CD14-positive monocyte (primary cell): ENCODE measurements around the gene LRIG1. TPM values are rescaled to one million over a fixed set of nuclear protein-coding genes. Genes with fewer than 3 reads are reported as not detected.

ENCODE experiments used
- DNase-seq, 3 donors: peaks; one replicate each; pipeline ENCODE4 v3.0.0-alpha.2; 2011 to 2022
- H2AFZ ChIP-seq: 2 replicates; pipeline ENCODE4 v1.6.0; 2012; ENCODE audit warnings: mild to moderate bottlenecking, low read depth, low read length, inconsistent platforms; ENCODE audit not compliant: insufficient read depth, poor library complexity, severe bottlenecking
- H3K27ac ChIP-seq, 2 donors: 1 replicate in 1 of 2; 2 replicates in 1 of 2; pipeline ENCODE4 v1.5.1; 2012 to 2013; ENCODE audit warnings: low read length in 2 of 2, control low read depth in 1 of 2, inconsistent platforms in 1 of 2, low read depth in 1 of 2, mild to moderate bottlenecking in 1 of 2
- H3K27me3 ChIP-seq, 2 donors: one replicate each; pipeline versions ENCODE4 v1.6.0 to v1.6.1; 2011 to 2013; ENCODE audit warnings: low read length in 2 of 2; ENCODE audit not compliant: control insufficient read depth in 2 of 2, insufficient read depth in 2 of 2
- H3K36me3 ChIP-seq, 2 donors: replicated peaks in 1 of 2; 1 replicate in 1 of 2; 2 replicates in 1 of 2; pipeline versions ENCODE4 v1.5.1 to v1.6.1; 2012 to 2013; ENCODE audit warnings: low read length in 2 of 2, control low read depth in 1 of 2, inconsistent platforms in 1 of 2, mild to moderate bottlenecking in 1 of 2; ENCODE audit not compliant: insufficient read depth in 2 of 2, control insufficient read depth in 1 of 2
- H3K4me1 ChIP-seq, 2 donors: 1 replicate in 1 of 2; 2 replicates in 1 of 2; pipeline versions ENCODE4 v1.5.1 to v1.6.1; 2012 to 2013; ENCODE audit warnings: low read length in 2 of 2, control low read depth in 1 of 2, inconsistent platforms in 1 of 2, mild to moderate bottlenecking in 1 of 2, moderate library complexity in 1 of 2; ENCODE audit not compliant: insufficient read depth in 2 of 2, control insufficient read depth in 1 of 2
- H3K4me2 ChIP-seq: replicated peaks from 2 replicates; pipeline ENCODE3; 2012; ENCODE audit warnings: low read length, moderate library complexity, mild to moderate bottlenecking; ENCODE audit not compliant: poor library complexity, severe bottlenecking; ENCODE audit errors: extremely low read depth
- H3K4me3 ChIP-seq, 3 experiments: fragments of 200-600 bp in 1 of 3; sonication (generic) in 1 of 3; replicated peaks in 1 of 3; 1 replicate in 2 of 3; 2 replicates in 1 of 3; pipeline ENCODE4 v1.5.1; 2011 to 2013; ENCODE audit warnings: low read length in 3 of 3, mild to moderate bottlenecking in 3 of 3, control low read depth in 2 of 3, low read depth in 2 of 3, inconsistent platforms in 1 of 3, moderate library complexity in 1 of 3
- H3K79me2 ChIP-seq: 2 replicates; pipeline ENCODE4 v1.6.0; 2012; ENCODE audit warnings: mild to moderate bottlenecking, control low read depth, inconsistent platforms, low read length, moderate library complexity; ENCODE audit not compliant: insufficient read depth
- H3K9ac ChIP-seq: 2 replicates; pipeline ENCODE4 v1.6.0; 2017; ENCODE audit warnings: low read length, mild to moderate bottlenecking; ENCODE audit not compliant: insufficient read depth, poor library complexity, severe bottlenecking
- H3K9me3 ChIP-seq, 2 donors: replicated peaks in 1 of 2; 1 replicate in 1 of 2; 2 replicates in 1 of 2; pipeline versions ENCODE4 v1.5.1 to v1.6.1; 2012 to 2013; ENCODE audit warnings: low read length in 2 of 2, control low read depth in 1 of 2; ENCODE audit not compliant: control insufficient read depth in 1 of 2, insufficient read depth in 1 of 2
- H4K20me1 ChIP-seq: 2 replicates; pipeline ENCODE4 v1.6.0; 2012; ENCODE audit warnings: mild to moderate bottlenecking, low read length, control low read depth, moderate library complexity; ENCODE audit not compliant: insufficient read depth
- H3K27ac Mint-ChIP-seq, 7 donors: one replicate each; pipeline ENCODE4 v1.8.0; 2020; ENCODE audit warnings: mild to moderate bottlenecking in 7 of 7, mixed read lengths in 7 of 7, moderate library complexity in 6 of 7, inconsistent platforms in 2 of 7
- H3K27me3 Mint-ChIP-seq, 3 donors: one replicate each; pipeline ENCODE4 v1.8.0; 2021 to 2022; ENCODE audit warnings: low read depth in 3 of 3, mild to moderate bottlenecking in 3 of 3, mixed read lengths in 3 of 3, moderate library complexity in 3 of 3, inconsistent platforms in 1 of 3
- H3K36me3 Mint-ChIP-seq, 2 donors: one replicate each; pipeline ENCODE4 v1.8.0; 2020; ENCODE audit warnings: mixed read lengths in 2 of 2, inconsistent platforms in 1 of 2, mild to moderate bottlenecking in 1 of 2
- H3K4me1 Mint-ChIP-seq: one replicate; pipeline ENCODE4 v1.8.0; 2020; ENCODE audit warnings: mild to moderate bottlenecking, mixed read lengths
- H3K4me3 Mint-ChIP-seq, 2 donors: one replicate each; pipeline ENCODE4 v1.8.0; 2020; ENCODE audit warnings: mild to moderate bottlenecking in 2 of 2, mixed read lengths in 2 of 2, moderate library complexity in 1 of 2
- H3K9me3 Mint-ChIP-seq, 7 donors: one replicate each; pipeline ENCODE4 v1.8.0; 2020 to 2022; ENCODE audit warnings: mixed read lengths in 7 of 7, mild to moderate bottlenecking in 6 of 7, moderate library complexity in 6 of 7, inconsistent platforms in 2 of 7
- WGBS: methylation state at CpG from one replicate; pipeline ENCODE4 v1.1.5; 2013; ENCODE audit warnings: missing lambda C conversion rate; ENCODE audit not compliant: insufficient coverage; 5-methylcytosine and 5-hydroxymethylcytosine counted together
- intact Hi-C, 2 donors: fragments of 100-400 bp; cut with micrococcal nuclease; formaldehyde crosslinking; loops; one replicate each; pipeline versions ENCODE4 v1.15.0 to v1.15.1; 2023
- polyA plus RNA-seq, 3 donors: library from polyadenylated mRNA; depleted of rRNA in 1 of 3; unstranded in 2 of 3; stranded (reverse) in 1 of 3; fragments of 300-500 nt in 2 of 3; fragments of >200 nt in 1 of 3; fragmentation: Illumina TruSeq in 2 of 3; gene quantifications; 1 replicate in 2 of 3; 2 replicates in 1 of 3; pipeline ENCODE4 v1.2.3, GENCODE V29; 2012 to 2021
- TF ChIP-seq, protein P1 (sequence below): fragments of 200-600 bp; IDR thresholded peaks from one replicate; pipeline ENCODE4 v1.8.0; 2022; ENCODE audit warnings: antibody characterized with exemption, mild to moderate bottlenecking

Gene LRIG1
- polyA plus RNA-seq, 3 donors: 0.82 to 1.9 (median 1.0) TPM

- Histone ChIP-seq H3K36me3 (no peaks in the 10 kb centered on the region), H3K27me3 (no peaks in the 10 kb centered on the region), H3K4me1 (no peaks in the 10 kb centered on the region), H2AFZ (no peak overlapping the region), H3K79me2 (no peaks in the 10 kb centered on the region), H3K9me3 (no peaks in the 10 kb centered on the region), H3K9ac (no peak overlapping the region), H3K27ac (no peak overlapping the region), H4K20me1 (no peaks in the 10 kb centered on the region), H3K4me2 (no peak overlapping the region), H3K4me3 (no peak overlapping the region)
- H3K27me3 Mint-ChIP-seq: peaks cover 0 to 3% (median 0%) of the 10 kb centered on the region in 3 donors
- H3K4me1 Mint-ChIP-seq: no peaks in the 10 kb centered on the region
- DNase-seq: no peak
- intact Hi-C loops: no loop called here
- no peak overlapping the region for H3K27ac Mint-ChIP-seq
- TF ChIP-seq, protein P1, sequence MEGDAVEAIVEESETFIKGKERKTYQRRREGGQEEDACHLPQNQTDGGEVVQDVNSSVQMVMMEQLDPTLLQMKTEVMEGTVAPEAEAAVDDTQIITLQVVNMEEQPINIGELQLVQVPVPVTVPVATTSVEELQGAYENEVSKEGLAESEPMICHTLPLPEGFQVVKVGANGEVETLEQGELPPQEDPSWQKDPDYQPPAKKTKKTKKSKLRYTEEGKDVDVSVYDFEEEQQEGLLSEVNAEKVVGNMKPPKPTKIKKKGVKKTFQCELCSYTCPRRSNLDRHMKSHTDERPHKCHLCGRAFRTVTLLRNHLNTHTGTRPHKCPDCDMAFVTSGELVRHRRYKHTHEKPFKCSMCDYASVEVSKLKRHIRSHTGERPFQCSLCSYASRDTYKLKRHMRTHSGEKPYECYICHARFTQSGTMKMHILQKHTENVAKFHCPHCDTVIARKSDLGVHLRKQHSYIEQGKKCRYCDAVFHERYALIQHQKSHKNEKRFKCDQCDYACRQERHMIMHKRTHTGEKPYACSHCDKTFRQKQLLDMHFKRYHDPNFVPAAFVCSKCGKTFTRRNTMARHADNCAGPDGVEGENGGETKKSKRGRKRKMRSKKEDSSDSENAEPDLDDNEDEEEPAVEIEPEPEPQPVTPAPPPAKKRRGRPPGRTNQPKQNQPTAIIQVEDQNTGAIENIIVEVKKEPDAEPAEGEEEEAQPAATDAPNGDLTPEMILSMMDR: no peak
- H3K36me3 Mint-ChIP-seq: peaks cover 9 to 13% of the 10 kb centered on the region in 2 donors
- WGBS: 97% methylated on average over 3 of the region's 8 CpGs
- H3K4me3 Mint-ChIP-seq: no peak overlapping the region
- H3K9me3 Mint-ChIP-seq: peaks cover 0 to 2% (median 0%) of the 10 kb centered on the region in 7 donors
These were observed 89.3 kb downstream of the LRIG1 start for GRCh38 chr3:66411474-66411873.

DNA sequence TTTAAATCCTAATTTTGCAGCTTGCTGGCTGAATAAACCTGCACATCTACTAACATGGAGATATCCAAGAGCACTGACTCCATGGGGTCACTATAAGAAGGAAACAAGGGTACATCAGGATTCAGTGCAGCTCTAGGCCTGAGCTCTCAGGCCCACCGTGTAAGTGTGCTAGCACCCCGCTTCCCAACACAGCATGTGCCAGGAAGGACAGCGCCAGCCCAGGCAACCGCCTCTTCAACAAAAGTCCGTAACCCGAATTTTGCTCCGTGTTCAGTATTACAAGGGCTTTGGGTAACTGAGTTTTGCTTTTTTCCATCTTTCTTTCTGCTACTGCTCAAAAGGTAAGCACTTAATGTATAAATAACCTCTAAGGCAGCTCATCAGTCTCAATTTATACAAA lies 89.8 kb downstream of the LRIG1 start:
- no peaks in the 10 kb centered on the region for H3K9me3 ChIP-seq
- no peak overlapping the region for H3K4me2 ChIP-seq
- no peak overlapping the region for H3K9ac ChIP-seq
- H3K9me3 Mint-ChIP-seq: peaks cover 0 to 2% (median 0%) of the 10 kb centered on the region in 7 donors
- TF ChIP-seq, protein P1: no peak
- WGBS: 99% methylated on average over 7 of the region's 7 CpGs
- no peaks in the 10 kb centered on the region for H3K36me3 ChIP-seq
- no peaks in the 10 kb centered on the region for H4K20me1 ChIP-seq
- H3K27ac ChIP-seq: no peak overlapping the region
- H3K27me3 Mint-ChIP-seq: peaks cover 0 to 3% (median 0%) of the 10 kb centered on the region in 3 donors
- H2AFZ ChIP-seq: no peak overlapping the region
- no peak overlapping the region for H3K4me3 Mint-ChIP-seq
- no peaks in the 10 kb centered on the region for H3K4me1 Mint-ChIP-seq
- intact Hi-C loops: no loop called here
- no peaks in the 10 kb centered on the region for H3K79me2 ChIP-seq
- H3K4me1 ChIP-seq: no peaks in the 10 kb centered on the region
- H3K27ac Mint-ChIP-seq: no peak overlapping the region
- DNase-seq: no peak
- H3K36me3 Mint-ChIP-seq: peaks cover 9 to 13% of the 10 kb centered on the region in 2 donors
- H3K27me3 ChIP-seq: no peaks in the 10 kb centered on the region
- no peak overlapping the region for H3K4me3 ChIP-seq
